BJ (cell line): ENCODE data around the gene SPDEF. TPM values are rescaled to one million over a fixed set of nuclear protein-coding genes. Genes with fewer than 3 reads are reported as not detected.

Source experiments
- CTCF ChIA-PET: fragments of 350-600 bp; formaldehyde crosslinking; extraction: SDS; loops from one replicate; lab custom pipeline; 2021; ENCODE audit warnings: antibody characterized with exemption, inconsistent platforms; lab: Yijun Ruan, JAX
- POLR2A ChIA-PET: fragments of 300-600 bp; sonication (Branson Sonifier 250); formaldehyde crosslinking; extraction: SDS; loops from one replicate; lab custom pipeline; 2021; ENCODE audit warnings: antibody characterized with exemption; lab: Charles Lee
- DNase-seq: peaks from one replicate; pipeline ENCODE4 v3.0.0-alpha.2; 2011; ENCODE audit warnings: low read depth
- H3K27me3 ChIP-seq: 2 replicates; pipeline ENCODE4 v1.6.0; 2011; ENCODE audit warnings: low read length; ENCODE audit not compliant: control insufficient read depth, insufficient read depth
- H3K36me3 ChIP-seq: 2 replicates; pipeline ENCODE4 v1.5.1; 2011; ENCODE audit warnings: low read length; ENCODE audit not compliant: control insufficient read depth, insufficient read depth
- H3K4me3 ChIP-seq: 2 replicates; pipeline ENCODE4 v1.5.1; 2011; ENCODE audit warnings: low read depth, mild to moderate bottlenecking, control low read depth, low read length
- CTCF ChIP-seq: IDR thresholded peaks from 2 replicates; pipeline ENCODE4 v1.5.1; 2011; ENCODE audit warnings: low read depth, mild to moderate bottlenecking, control low read depth, inconsistent platforms, low read length, moderate library complexity; ENCODE audit not compliant: insufficient read depth
- polyA plus RNA-seq: library from polyadenylated mRNA; depleted of rRNA; stranded (reverse); fragments of >200 nt; gene quantifications from 2 replicates; pipeline ENCODE4 v1.2.3, GENCODE V29; 2011

The SPDEF gene
- polyA plus RNA-seq, 1 experiment, result not detected

GRCh38 chr6:34514593-34515472 lies 41.3 kb downstream of the SPDEF start:
- POLR2A ChIA-PET, result interaction anchor here (0.6 kb wide), 1 partner anchor 9 kb away, joined by 3 read pairs; no protein-coding TSS in a partner anchor
- Histone ChIP-seq H3K27me3 (peaks cover 17% of the 10 kb centered on the region), H3K36me3 (no peaks in the 10 kb centered on the region), H3K4me3 (no peak overlapping the region)
- DNase-seq, result no peak
- CTCF ChIA-PET, result interaction anchor here (1.2 kb wide), 1 partner anchor 55 kb away, joined by 4 read pairs; no protein-coding TSS in a partner anchor
- TF ChIP-seq CTCF, result no peak

GRCh38 chr6:34514112-34514511 lies 42.0 kb downstream of the SPDEF start:
- Histone ChIP-seq H3K4me3 (no peak overlapping the region), H3K27me3 (peaks cover 17% of the 10 kb centered on the region), H3K36me3 (no peaks in the 10 kb centered on the region)
- CTCF ChIA-PET, result interaction anchor here (1.2 kb wide), 1 partner anchor 54 kb away, joined by 4 read pairs; no protein-coding TSS in a partner anchor
- POLR2A ChIA-PET, result no interaction called here
- TF ChIP-seq CTCF, result no peak
- DNase-seq, result no peak

- no peak for DNase-seq
- ChIA-PET CTCF (no interaction called here), POLR2A (no interaction called here)
- H3K36me3 ChIP-seq, result no peaks in the 10 kb centered on the region
- peaks cover 17% of the 10 kb centered on the region for H3K27me3 ChIP-seq
- TF ChIP-seq CTCF, result no peak
- no peak overlapping the region for H3K4me3 ChIP-seq
These were observed 42.5 kb downstream of the SPDEF start for GRCh38 chr6:34513646-34514045.

GRCh38 chr6:34512738-34513115 lies 43.4 kb downstream of the SPDEF start:
- no peak overlapping the region for H3K4me3 ChIP-seq
- no peak for DNase-seq
- peaks cover 16% of the 10 kb centered on the region for H3K27me3 ChIP-seq
- ChIA-PET POLR2A (no interaction called here), CTCF (no interaction called here)
- no peaks in the 10 kb centered on the region for H3K36me3 ChIP-seq
- no peak for TF ChIP-seq CTCF

- ChIA-PET CTCF (no interaction called here), POLR2A (interaction anchor here (0.6 kb wide), 1 partner anchor 336 kb away, joined by 3 read pairs; no protein-coding TSS in a partner anchor)
- DNase-seq, result no peak
- H3K4me3 ChIP-seq, result no peak overlapping the region
- TF ChIP-seq CTCF, result no peak
- H3K27me3 ChIP-seq, result peaks cover 15% of the 10 kb centered on the region
- no peaks in the 10 kb centered on the region for H3K36me3 ChIP-seq
These were observed 44.0 kb downstream of the SPDEF start for GRCh38 chr6:34511915-34512737.
